ENCODE results near the gene SERPINA12.

The SERPINA12 gene

DNA sequence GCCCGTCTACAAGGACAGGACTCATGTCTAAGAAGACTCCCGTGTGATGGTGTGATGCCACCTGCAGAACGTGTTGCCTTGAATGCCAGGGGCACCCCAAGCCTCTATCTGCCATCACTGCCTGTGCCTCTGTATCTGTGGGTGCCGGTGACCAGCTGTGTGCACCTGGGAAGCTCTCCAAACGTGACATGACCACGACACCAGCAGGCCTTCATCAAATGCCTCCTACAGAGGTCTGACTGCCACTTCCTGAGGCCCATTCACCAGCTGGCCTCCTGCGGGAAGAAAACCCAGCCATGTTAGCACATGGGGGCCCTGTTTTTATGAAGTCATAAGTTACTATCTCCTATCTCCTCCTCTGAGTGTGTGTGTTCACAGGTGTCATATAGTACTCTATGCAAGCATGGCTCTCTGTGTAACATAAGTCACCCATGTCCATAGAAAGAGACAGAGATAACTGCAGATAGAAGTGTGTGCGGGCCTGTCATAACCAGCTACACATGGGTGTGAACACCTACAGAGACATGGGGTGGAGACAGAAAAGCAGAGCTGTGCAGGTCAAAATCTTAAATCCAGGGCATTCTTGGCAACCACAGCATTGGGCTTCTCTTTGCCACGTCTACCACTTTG lies 33.7 kb upstream of the SERPINA12 start:
- Mint-ChIP-seq H3K9me3 (peaks cover 4% of the 10 kb centered on the region), H3K27me3 (peaks cover 40% of the 10 kb centered on the region), H3K27ac (no peak overlapping the region), H3K36me3 (ENCODE audit: low read depth) (no peaks in the 10 kb centered on the region), H3K4me1 (ENCODE audit: low read depth) (no peaks in the 10 kb centered on the region), H3K4me3 (no peak overlapping the region)
- no peak for DNase-seq

DNA sequence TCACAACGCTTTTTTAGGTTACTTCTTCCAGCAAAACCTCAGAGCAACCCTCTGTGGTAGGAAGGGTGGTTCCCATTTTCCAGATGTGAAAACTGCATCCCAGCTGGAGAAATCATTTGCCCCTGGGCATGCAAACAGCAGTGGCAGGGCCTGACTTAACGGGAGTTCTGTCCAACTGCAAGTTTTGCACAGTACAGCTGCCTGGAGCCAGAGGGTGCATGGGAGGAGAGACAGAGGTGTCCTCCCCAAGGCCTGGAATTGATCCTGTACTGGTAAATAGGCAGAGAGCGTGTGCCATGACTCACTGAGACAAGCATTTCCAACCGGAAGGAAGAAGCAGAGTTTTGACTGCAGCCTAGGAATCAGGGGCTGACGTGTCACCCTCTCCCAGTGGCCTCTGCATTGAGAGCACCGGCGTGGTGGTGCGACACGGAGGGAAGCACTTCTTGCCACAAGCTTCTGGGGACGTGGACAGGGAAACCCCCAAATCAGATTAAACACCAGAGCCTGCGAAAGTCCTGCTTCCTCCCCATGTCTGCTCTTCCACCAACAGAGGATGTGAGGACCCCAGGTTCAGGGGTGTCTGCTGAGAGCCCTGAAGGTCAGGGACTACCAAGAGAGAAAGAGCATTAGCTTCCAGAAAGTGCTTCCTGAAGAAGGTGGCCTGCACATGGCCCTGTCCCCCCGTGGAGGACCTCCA lies 33.0 kb upstream of the SERPINA12 start:
- DNase-seq = no peak
- Mint-ChIP-seq H3K27ac (no peak overlapping the region), H3K4me1 (ENCODE audit: low read depth) (no peaks in the 10 kb centered on the region), H3K36me3 (ENCODE audit: low read depth) (no peaks in the 10 kb centered on the region), H3K27me3 (peaks cover 35% of the 10 kb centered on the region), H3K4me3 (no peak overlapping the region), H3K9me3 (peaks cover 4% of the 10 kb centered on the region)

DNA sequence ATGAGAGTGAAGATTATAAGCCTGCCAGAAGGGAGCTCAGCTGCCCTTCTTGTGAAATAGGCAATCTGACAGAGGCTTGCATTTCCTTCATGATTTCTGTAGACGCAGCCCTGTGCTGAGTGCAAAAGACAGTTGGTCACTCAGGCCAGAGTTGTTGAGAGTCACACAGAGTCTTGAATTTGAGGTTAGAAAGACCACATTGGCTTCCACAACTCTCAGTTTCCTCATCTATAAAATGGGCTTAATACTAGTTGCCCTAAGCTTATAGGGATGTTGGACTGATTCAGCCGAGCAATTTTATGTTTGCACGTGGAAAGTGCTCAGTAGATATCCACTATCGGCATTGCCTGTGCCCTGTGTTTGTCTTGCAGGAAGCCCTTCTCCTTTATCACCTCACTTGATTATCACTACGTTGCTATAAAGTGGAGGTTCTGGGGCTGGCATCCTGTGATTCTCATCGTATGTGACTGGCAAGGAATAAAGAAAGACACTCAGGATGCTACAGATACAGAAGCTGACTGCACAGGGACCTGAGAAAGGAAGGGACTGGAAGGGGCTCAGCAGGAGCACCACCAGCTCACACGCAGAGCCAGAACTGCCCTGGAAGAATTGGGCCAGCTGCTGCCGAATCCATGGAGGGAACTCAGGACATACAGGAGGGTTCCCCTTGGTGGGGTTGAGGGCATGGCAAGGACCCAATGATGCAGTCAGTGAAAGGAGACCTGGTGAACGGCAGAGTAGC lies 32.1 kb upstream of the SERPINA12 start:
- Mint-ChIP-seq H3K9me3 (no peaks in the 10 kb centered on the region), H3K36me3 (ENCODE audit: low read depth) (no peaks in the 10 kb centered on the region), H3K4me1 (ENCODE audit: low read depth) (no peaks in the 10 kb centered on the region), H3K27me3 (peaks cover 34% of the 10 kb centered on the region), H3K4me3 (no peak overlapping the region), H3K27ac (no peak overlapping the region)
- DNase-seq = no peak

- Mint-ChIP-seq H3K4me1 (ENCODE audit: low read depth) (no peaks in the 10 kb centered on the region), H3K9me3 (no peaks in the 10 kb centered on the region), H3K27ac (no peak overlapping the region), H3K36me3 (ENCODE audit: low read depth) (no peaks in the 10 kb centered on the region), H3K27me3 (peaks cover 25% of the 10 kb centered on the region), H3K4me3 (no peak overlapping the region)
- DNase-seq = no peak
Observed at GRCh38 chr14:94540031-94540794, 30.9 kb upstream of the SERPINA12 start.

DNA sequence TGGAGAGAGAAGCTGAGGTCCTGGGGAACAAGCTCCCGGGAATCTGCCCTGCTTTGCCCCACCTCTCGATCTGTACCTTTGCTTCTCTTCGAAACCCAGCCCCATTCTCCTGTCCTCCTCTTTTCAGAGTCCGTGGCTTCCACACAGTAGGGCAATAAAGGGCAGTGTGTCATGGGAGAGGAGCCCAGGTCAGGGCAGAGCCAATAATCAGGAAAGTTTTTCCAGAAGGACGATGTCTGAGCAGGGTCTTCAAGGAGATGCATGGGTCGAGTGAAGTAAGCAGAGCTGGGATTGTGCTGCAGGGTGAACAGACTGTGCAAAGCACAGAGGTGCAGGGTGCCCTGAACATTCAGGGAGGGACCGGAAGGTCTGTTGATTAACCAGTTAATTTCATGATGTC lies 29.9 kb upstream of the SERPINA12 start:
- H3K36me3 Mint-ChIP-seq (ENCODE audit: low read depth) = no peaks in the 10 kb centered on the region
- DNase-seq = no peak
- peaks cover 22% of the 10 kb centered on the region for H3K27me3 Mint-ChIP-seq
- no peaks in the 10 kb centered on the region for H3K4me1 Mint-ChIP-seq (ENCODE audit: low read depth)
- no peaks in the 10 kb centered on the region for H3K9me3 Mint-ChIP-seq
- H3K27ac Mint-ChIP-seq = no peak overlapping the region
- no peak overlapping the region for H3K4me3 Mint-ChIP-seq

DNA sequence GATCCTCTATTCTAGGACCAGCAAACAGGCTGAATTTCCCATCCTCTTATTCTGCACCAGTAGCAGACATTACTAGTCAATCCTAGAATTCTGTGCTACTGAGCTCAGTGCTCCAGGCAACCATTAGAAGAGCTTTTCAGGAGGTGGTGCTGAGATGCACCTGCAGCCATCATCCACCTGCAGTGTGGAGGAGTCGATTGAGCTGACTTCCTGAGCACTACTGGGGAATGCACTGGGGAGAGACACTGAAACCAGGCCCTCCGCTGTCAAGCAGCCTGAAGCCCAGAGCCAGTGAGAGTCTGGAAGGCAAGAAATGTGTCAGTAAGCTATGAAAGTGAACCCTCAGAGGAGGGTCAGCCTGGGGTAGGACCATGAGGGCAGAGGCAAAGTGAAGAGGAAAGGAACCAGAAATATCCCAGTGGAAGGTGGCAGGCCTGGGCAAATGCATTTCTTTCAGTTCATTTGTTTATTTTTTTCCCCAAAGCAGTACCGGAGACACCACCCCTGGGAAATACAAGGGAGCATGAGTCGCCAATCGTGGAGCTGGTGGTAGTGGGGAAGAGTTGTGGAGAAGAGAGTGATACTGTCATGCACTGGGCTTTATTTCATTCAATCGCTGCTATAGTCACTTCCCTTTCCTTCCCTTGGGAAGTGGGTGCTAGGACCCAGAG lies 28.9 kb upstream of the SERPINA12 start:
- Mint-ChIP-seq H3K36me3 (ENCODE audit: low read depth) (no peaks in the 10 kb centered on the region), H3K27ac (no peak overlapping the region), H3K27me3 (peaks cover 22% of the 10 kb centered on the region), H3K9me3 (peaks cover 2% of the 10 kb centered on the region), H3K4me3 (no peak overlapping the region), H3K4me1 (ENCODE audit: low read depth) (no peaks in the 10 kb centered on the region)
- DNase-seq = no peak

- DNase-seq = no peak
- H3K4me3 Mint-ChIP-seq = no peak overlapping the region
- peaks cover 2% of the 10 kb centered on the region for H3K9me3 Mint-ChIP-seq
- H3K27me3 Mint-ChIP-seq = peaks cover 22% of the 10 kb centered on the region
- H3K27ac Mint-ChIP-seq = no peak overlapping the region
- H3K4me1 Mint-ChIP-seq (ENCODE audit: low read depth) = no peaks in the 10 kb centered on the region
- no peaks in the 10 kb centered on the region for H3K36me3 Mint-ChIP-seq (ENCODE audit: low read depth)
Observed at GRCh38 chr14:94536836-94537235, 27.6 kb upstream of the SERPINA12 start.

DNA sequence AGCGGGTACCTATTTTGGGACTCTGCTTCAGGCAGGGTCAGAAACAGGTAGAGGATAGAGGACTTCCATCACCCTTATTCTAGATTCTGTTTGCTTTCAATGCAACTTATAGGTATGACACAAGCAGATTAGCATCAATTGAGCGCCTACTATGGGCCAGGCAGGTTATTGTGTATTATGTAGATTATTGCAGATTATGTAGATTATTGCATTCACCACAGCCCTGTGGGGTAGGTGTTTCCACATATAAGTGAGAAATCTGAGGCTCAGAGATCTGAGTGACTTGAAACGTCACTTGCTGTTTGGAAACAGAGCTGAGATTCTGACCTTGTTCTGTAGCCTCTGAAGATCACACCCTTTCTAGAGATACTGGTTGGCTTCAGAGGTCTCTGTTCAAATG lies 26.2 kb upstream of the SERPINA12 start:
- no peak for DNase-seq
- H3K36me3 Mint-ChIP-seq (ENCODE audit: low read depth) = no peaks in the 10 kb centered on the region
- H3K9me3 Mint-ChIP-seq = peaks cover 2% of the 10 kb centered on the region
- H3K4me3 Mint-ChIP-seq = no peak overlapping the region
- no peaks in the 10 kb centered on the region for H3K4me1 Mint-ChIP-seq (ENCODE audit: low read depth)
- no peak overlapping the region for H3K27ac Mint-ChIP-seq
- peaks cover 18% of the 10 kb centered on the region for H3K27me3 Mint-ChIP-seq

- Mint-ChIP-seq H3K4me3 (no peak overlapping the region), H3K4me1 (ENCODE audit: low read depth) (no peaks in the 10 kb centered on the region)
- DNase-seq = no peak
Observed at GRCh38 chr14:94532447-94532846, 23.2 kb upstream of the SERPINA12 start.

GRCh38 chr14:94531187-94531586 lies 21.9 kb upstream of the SERPINA12 start:
- no peaks in the 10 kb centered on the region for H3K36me3 Mint-ChIP-seq (ENCODE audit: low read depth)
- H3K9me3 Mint-ChIP-seq = peaks cover 2% of the 10 kb centered on the region
- no peaks in the 10 kb centered on the region for H3K4me1 Mint-ChIP-seq (ENCODE audit: low read depth)
- peaks cover 14% of the 10 kb centered on the region for H3K27me3 Mint-ChIP-seq
- H3K27ac Mint-ChIP-seq = no peak overlapping the region
- no peak overlapping the region for H3K4me3 Mint-ChIP-seq
- DNase-seq = no peak

More at GRCh38 chr14:94532447-94532846, 23.2 kb upstream of the SERPINA12 start:
- peaks cover 2% of the 10 kb centered on the region for H3K9me3 Mint-ChIP-seq
- H3K36me3 Mint-ChIP-seq (ENCODE audit: low read depth) = no peaks in the 10 kb centered on the region
- H3K27ac Mint-ChIP-seq = no peak overlapping the region
- H3K27me3 Mint-ChIP-seq = peaks cover 7% of the 10 kb centered on the region

DNA sequence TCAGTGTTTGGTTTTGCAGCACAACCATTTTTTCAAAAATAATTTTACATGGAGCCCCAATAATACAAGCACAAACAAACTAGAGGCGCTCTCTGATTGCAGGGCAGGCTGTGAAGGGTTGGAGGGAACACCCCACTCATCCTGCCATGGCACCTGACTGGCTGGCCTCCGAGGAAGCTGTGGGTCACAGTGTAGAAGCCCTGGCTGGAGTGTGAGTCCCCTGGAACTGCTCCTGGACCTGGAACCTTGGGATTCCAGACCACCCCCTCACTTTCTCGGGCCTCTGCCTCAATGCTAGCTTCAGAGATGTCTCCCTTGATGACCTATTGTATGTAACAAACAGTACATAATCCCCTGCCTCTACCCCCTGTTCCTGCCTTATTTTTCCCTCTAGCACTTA lies 14.8 kb upstream of the SERPINA12 start:
- H3K9me3 Mint-ChIP-seq = peaks cover 5% of the 10 kb centered on the region
- H3K27me3 Mint-ChIP-seq = peaks cover 21% of the 10 kb centered on the region
- H3K4me3 Mint-ChIP-seq = no peak overlapping the region
- no peaks in the 10 kb centered on the region for H3K4me1 Mint-ChIP-seq (ENCODE audit: low read depth)
- DNase-seq = no peak
- H3K36me3 Mint-ChIP-seq (ENCODE audit: low read depth) = no peaks in the 10 kb centered on the region
- no peak overlapping the region for H3K27ac Mint-ChIP-seq

GRCh38 chr14:94523265-94523664 lies 14.0 kb upstream of the SERPINA12 start:
- no peak overlapping the region for H3K27ac Mint-ChIP-seq
- no peaks in the 10 kb centered on the region for H3K4me1 Mint-ChIP-seq (ENCODE audit: low read depth)
- no peak for DNase-seq
- no peak overlapping the region for H3K4me3 Mint-ChIP-seq
- peaks cover 21% of the 10 kb centered on the region for H3K27me3 Mint-ChIP-seq
- no peaks in the 10 kb centered on the region for H3K36me3 Mint-ChIP-seq (ENCODE audit: low read depth)
- H3K9me3 Mint-ChIP-seq = peaks cover 9% of the 10 kb centered on the region

- Mint-ChIP-seq H3K9me3 (peaks cover 9% of the 10 kb centered on the region), H3K27me3 (peaks cover 20% of the 10 kb centered on the region), H3K27ac (no peak overlapping the region), H3K4me3 (no peak overlapping the region), H3K36me3 (ENCODE audit: low read depth) (no peaks in the 10 kb centered on the region), H3K4me1 (ENCODE audit: low read depth) (no peaks in the 10 kb centered on the region)
- no peak for DNase-seq
Observed at GRCh38 chr14:94522115-94522724, 13.0 kb upstream of the SERPINA12 start.
